ENCODE data around the gene RPN2. TPM values are rescaled to one million over a fixed set of nuclear protein-coding genes. Genes with fewer than 3 reads are reported as not detected.

RPN2 gene
- total and polyA plus RNA-seq, 2 donors (not counting 1 experiment from before 2014, with no cell fraction given), result 262 to 414 TPM

DNA sequence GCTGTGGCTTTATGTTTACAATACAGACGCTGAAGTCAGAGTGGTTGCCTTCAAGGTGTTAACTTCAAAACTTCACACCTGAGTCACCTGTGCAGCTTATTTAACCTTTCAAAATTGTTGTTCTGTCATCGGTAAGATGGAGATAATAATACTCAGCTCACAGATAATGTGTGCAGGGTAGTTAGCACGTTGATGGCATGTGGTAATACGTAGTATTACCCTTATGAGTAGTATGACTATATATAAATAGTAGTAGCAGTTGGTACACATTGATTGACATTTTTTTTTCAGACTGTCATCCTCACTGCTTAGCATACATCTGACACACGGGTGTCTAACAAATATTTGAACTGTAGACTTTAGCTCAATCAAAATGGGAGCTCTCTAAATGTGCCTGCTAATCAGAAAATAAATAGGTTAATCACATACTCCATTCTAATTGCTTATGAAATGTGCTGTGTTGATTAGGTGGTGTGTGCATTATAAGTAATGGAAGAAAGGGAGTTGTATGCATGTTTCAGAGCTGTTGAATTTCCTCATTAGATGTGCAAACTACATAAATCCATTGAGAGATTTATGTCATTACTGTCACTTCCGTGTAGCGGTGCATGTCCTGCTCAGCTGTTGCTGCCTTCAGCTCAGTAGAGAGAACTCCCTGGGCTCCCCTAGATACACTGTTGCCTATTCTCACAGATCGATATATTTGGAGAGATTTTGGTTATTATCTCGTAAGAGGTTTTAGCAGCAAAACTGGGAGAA is 11.4 kb downstream of the RPN2 start:
- no peak overlapping the region for H3K9ac ChIP-seq (ENCODE audit: insufficient read depth, low read length)
- H3K27me3 ChIP-seq (ENCODE audit: control insufficient read depth, insufficient read depth, low read length), result no peaks in the 10 kb centered on the region
- H3K9me3 ChIP-seq (ENCODE audit: control insufficient read depth, insufficient read depth, low read depth, low read length), result no peaks in the 10 kb centered on the region
- peaks cover 2% of the 10 kb centered on the region for H4K20me1 ChIP-seq (ENCODE audit: control insufficient read depth, extremely low read depth, insufficient read depth, low read length)
- no peak overlapping the region for H3K4me3 ChIP-seq (replicated peaks in 1 of 4; ENCODE audit: control extremely low read depth in 1 of 4, insufficient read depth in 1 of 4, low read depth in 3 of 4, low read length in 4 of 4)
- H3K36me3 ChIP-seq (ENCODE audit: control insufficient read depth, insufficient read depth, low read length), result peaks cover 6% of the 10 kb centered on the region
- no peak overlapping the region for H3K27ac ChIP-seq (ENCODE audit: insufficient read depth, low read length)
- H3K4me2 ChIP-seq (ENCODE audit: extremely low read depth, insufficient read depth, low read length), result no peak overlapping the region
- TF ChIP-seq, protein P1, sequence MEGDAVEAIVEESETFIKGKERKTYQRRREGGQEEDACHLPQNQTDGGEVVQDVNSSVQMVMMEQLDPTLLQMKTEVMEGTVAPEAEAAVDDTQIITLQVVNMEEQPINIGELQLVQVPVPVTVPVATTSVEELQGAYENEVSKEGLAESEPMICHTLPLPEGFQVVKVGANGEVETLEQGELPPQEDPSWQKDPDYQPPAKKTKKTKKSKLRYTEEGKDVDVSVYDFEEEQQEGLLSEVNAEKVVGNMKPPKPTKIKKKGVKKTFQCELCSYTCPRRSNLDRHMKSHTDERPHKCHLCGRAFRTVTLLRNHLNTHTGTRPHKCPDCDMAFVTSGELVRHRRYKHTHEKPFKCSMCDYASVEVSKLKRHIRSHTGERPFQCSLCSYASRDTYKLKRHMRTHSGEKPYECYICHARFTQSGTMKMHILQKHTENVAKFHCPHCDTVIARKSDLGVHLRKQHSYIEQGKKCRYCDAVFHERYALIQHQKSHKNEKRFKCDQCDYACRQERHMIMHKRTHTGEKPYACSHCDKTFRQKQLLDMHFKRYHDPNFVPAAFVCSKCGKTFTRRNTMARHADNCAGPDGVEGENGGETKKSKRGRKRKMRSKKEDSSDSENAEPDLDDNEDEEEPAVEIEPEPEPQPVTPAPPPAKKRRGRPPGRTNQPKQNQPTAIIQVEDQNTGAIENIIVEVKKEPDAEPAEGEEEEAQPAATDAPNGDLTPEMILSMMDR (conservative IDR thresholded peaks at IDR 0.05 in 1 of 2, IDR thresholded peaks at IDR 0.05 in 1 of 2; ENCODE audit: low read depth in 1 of 2, low read length in 2 of 2), result no peak
- TF ChIP-seq EZH2 (IDR thresholded peaks at IDR 0.05; ENCODE audit: low read length, missing control alignments), result no peak
- DNase-seq (ENCODE audit: low read depth in 2 of 2), result no peak
- H3K79me2 ChIP-seq (ENCODE audit: control insufficient read depth, insufficient read depth, low read length), result peaks cover 61% of the 10 kb centered on the region
- no peak overlapping the region for H2AFZ ChIP-seq (ENCODE audit: low read length)
- H3K4me1 ChIP-seq (ENCODE audit: control insufficient read depth, extremely low read depth, insufficient read depth, low read length), result peaks cover 2% of the 10 kb centered on the region

DNA sequence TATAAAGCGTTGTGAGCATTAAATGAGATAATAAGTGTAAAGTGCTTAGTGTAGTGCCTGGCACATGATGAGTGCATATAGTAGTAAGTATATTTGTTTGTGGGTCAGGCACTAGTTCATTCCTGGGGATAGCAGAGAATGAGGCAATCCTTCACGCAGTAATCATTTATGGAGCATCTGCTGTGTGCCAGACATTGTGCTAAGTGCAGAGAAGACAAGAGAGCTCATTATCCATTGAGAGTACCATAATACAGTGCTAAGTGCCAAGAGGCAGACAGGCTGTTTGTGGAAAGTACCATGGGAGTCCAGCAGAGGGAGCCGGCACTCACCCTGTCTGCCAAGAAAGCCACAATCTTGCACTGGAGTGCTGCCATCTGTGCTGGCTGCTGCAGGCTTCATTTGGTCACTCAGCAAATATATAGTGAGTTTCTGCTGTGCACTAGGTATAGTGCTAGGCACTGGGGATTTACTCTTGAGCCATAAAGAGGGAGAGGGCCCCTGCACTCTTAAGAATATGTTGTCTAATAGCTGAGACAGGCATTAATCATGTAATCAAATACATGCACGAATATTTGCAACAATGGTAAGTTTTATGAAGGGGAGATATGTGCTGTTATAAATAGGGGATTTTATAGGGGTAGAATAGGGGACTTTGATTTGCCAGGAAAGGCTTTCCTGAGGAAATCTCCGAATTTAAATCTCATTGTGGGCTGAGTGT is 13.2 kb downstream of the RPN2 start:
- Histone ChIP-seq H3K4me3 (replicated peaks in 1 of 4; ENCODE audit: control extremely low read depth in 1 of 4, insufficient read depth in 1 of 4, low read depth in 3 of 4, low read length in 4 of 4) (no peak overlapping the region), H3K27me3 (ENCODE audit: control insufficient read depth, insufficient read depth, low read length) (no peaks in the 10 kb centered on the region), H3K79me2 (ENCODE audit: control insufficient read depth, insufficient read depth, low read length) (peaks cover 62% of the 10 kb centered on the region), H2AFZ (ENCODE audit: low read length) (no peak overlapping the region), H4K20me1 (ENCODE audit: control insufficient read depth, extremely low read depth, insufficient read depth, low read length) (peaks cover 2% of the 10 kb centered on the region), H3K27ac (ENCODE audit: insufficient read depth, low read length) (no peak overlapping the region), H3K4me1 (ENCODE audit: control insufficient read depth, extremely low read depth, insufficient read depth, low read length) (peaks cover 2% of the 10 kb centered on the region), H3K4me2 (ENCODE audit: extremely low read depth, insufficient read depth, low read length) (no peak overlapping the region), H3K36me3 (ENCODE audit: control insufficient read depth, insufficient read depth, low read length) (peaks cover 2% of the 10 kb centered on the region), H3K9me3 (ENCODE audit: control insufficient read depth, insufficient read depth, low read depth, low read length) (no peaks in the 10 kb centered on the region), H3K9ac (ENCODE audit: insufficient read depth, low read length) (no peak overlapping the region)
- TF ChIP-seq EZH2 (IDR thresholded peaks at IDR 0.05; ENCODE audit: low read length, missing control alignments), result no peak
- TF ChIP-seq, protein P1 (conservative IDR thresholded peaks at IDR 0.05 in 1 of 2, IDR thresholded peaks at IDR 0.05 in 1 of 2; ENCODE audit: low read depth in 1 of 2, low read length in 2 of 2), result peak; percentile 93 to 99
- DNase-seq (ENCODE audit: low read depth in 2 of 2), result peak; percentile 85 to 92

DNA sequence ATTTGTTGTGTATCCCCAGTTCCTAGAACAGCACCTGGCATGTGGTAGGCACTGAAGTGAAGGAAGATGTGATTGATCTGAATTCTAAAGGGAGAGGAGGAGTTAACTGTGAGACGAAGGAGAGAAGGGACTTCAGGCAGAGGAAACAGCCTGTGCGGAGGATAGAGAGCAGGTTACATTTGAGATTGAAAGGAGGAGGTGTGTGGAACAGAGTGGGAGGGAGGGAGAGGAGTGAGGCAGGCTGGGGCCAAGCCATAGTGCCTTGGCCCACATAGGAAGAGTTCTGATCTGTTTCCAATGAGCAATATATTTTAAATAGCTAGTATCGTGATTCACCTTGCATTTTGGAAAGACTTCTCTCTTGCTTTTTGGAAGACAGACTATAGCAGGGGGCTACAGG is 14.1 kb downstream of the RPN2 start:
- H3K4me3 ChIP-seq (replicated peaks in 1 of 4; ENCODE audit: control extremely low read depth in 1 of 4, insufficient read depth in 1 of 4, low read depth in 3 of 4, low read length in 4 of 4), result no peak overlapping the region
- no peak overlapping the region for H3K27ac ChIP-seq (ENCODE audit: insufficient read depth, low read length)
- peaks cover 2% of the 10 kb centered on the region for H3K4me1 ChIP-seq (ENCODE audit: control insufficient read depth, extremely low read depth, insufficient read depth, low read length)
- H3K36me3 ChIP-seq (ENCODE audit: control insufficient read depth, insufficient read depth, low read length), result peaks cover 2% of the 10 kb centered on the region
- no peak overlapping the region for H3K4me2 ChIP-seq (ENCODE audit: extremely low read depth, insufficient read depth, low read length)
- H2AFZ ChIP-seq (ENCODE audit: low read length), result no peak overlapping the region
- H3K9me3 ChIP-seq (ENCODE audit: control insufficient read depth, insufficient read depth, low read depth, low read length), result no peaks in the 10 kb centered on the region
- no peaks in the 10 kb centered on the region for H3K27me3 ChIP-seq (ENCODE audit: control insufficient read depth, insufficient read depth, low read length)
- H3K79me2 ChIP-seq (ENCODE audit: control insufficient read depth, insufficient read depth, low read length), result peaks cover 69% of the 10 kb centered on the region
- H3K9ac ChIP-seq (ENCODE audit: insufficient read depth, low read length), result no peak overlapping the region
- peaks cover 2% of the 10 kb centered on the region for H4K20me1 ChIP-seq (ENCODE audit: control insufficient read depth, extremely low read depth, insufficient read depth, low read length)
- no peak for TF ChIP-seq EZH2 (IDR thresholded peaks at IDR 0.05; ENCODE audit: low read length, missing control alignments)
- TF ChIP-seq, protein P1 (conservative IDR thresholded peaks at IDR 0.05 in 1 of 2, IDR thresholded peaks at IDR 0.05 in 1 of 2; ENCODE audit: low read depth in 1 of 2, low read length in 2 of 2), result no peak
- no peak for DNase-seq (ENCODE audit: low read depth in 2 of 2)

All from fibroblast of lung (primary cell).